Middle frontal gyrus (tissue), 1 donor: ENCODE results near the gene ST3GAL2.

ENCODE experiments used
- DNase-seq: peaks from one replicate; pipeline ENCODE4 v3.0.0-alpha.2; 2015; ENCODE audit warnings: low spot score; ENCODE audit errors: extremely low spot score

The ST3GAL2 gene, protein sequence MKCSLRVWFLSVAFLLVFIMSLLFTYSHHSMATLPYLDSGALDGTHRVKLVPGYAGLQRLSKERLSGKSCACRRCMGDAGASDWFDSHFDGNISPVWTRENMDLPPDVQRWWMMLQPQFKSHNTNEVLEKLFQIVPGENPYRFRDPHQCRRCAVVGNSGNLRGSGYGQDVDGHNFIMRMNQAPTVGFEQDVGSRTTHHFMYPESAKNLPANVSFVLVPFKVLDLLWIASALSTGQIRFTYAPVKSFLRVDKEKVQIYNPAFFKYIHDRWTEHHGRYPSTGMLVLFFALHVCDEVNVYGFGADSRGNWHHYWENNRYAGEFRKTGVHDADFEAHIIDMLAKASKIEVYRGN

DNA sequence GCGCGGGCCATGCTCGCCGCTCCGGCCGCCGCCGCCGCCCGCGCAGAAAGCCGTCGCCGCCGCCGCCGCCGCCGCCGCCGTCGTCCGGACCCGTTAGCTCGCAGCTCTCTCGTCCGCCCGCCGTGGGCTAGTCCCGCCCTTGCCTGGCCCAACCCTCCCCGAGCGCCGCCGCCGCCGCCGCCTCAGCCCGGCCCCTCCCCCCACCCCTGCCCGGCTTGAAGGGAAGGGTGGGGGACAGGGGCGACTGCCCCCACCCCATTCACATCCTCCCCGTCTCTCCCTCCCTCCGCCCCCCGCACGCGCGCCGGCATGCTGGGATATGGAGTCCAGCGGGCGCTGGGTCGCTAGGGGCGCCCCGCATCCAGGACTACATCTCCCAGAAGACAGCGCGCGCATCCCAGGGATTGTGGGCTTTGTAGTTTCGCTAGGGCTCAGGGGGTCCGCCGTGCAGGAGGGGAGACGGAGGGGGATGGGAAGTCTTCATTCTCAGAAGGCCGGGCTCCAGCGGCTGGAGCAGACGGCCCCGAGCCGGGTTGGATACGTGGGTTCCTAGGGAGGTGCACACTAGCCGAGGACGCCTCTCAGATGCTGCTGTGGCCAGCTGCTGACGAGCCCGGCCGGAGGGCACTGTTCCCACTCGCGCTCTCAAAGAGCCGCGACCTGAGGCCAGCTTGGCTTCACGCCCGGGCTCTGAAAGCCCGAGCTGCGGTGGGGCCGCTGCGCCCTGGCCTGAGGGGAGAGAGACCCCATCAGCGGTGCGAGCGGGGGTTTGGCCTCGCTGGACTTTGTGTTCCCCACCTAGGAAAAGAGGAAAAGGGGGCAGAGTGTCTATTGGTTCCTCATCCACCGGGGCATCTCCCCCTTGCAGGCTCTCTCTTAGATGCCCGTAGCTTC lies at the start of gene ST3GAL2:
ST3GAL2 (minus strand) TSS at position 132 of the 894 bp plus-strand sequence. CDS start 40,570 bp downstream, outside the sequence.
- DNase-seq = peak; percentile 89

DNA sequence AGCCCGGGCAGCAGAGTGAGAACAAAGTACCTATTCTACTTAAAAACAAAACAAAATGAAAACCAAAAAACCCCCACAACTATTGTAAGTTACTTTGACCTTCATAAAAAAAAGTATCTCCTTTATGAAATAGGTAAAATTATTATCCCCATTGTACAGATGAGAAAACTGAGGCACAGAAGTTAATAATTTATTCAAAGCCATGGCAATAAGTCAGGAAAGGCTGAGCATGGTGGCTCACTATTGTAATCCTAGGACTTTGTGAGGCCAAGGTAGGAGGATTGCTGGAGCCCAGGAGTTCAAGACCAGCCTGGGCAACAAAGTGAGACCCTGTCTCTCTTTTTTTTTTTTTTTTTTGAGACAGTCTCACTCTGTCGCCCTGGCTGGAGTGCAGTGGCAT lies 46.0 kb upstream of the ST3GAL2 start:
- DNase-seq = no peak

DNA sequence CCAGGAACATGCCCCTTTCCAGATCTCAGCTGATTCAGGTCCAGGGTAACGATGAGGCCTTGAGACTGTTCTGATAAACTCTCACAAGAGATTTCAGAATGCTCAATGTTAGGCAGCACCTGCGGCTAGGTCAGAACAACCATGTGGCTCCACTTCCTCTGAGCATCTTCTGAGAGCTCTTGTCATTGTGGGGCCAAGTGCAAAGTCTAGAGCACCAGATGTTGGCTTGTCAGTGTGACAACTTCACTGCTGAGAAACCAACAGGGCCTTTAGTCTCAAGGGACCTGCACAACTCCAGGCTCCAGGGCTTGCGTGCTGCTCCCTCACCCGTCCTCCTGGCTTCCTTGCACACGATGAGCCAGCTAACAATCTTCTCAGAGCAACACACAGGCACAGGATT lies 44.5 kb upstream of the ST3GAL2 start:
- DNase-seq = no peak

DNA sequence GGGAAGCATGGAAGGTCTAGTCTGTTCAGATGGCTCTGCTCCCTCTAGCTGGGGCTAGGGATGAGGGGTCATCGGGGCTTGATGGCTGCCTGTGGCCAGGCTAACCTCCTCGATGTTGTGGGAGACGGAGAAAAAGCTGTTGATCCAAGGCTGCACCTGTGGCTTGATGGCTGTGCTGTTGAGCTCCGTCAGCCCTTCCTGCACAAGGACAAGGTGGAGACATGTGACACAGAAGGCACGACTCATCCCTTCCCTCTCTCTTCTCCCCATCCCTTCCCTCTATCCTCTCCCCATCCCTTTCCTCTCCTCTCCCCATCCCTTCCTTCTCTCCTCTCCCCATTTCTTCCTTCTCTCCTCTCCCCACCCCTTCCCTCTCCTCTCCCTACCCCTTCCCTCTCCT lies 43.7 kb upstream of the ST3GAL2 start:
- no peak for DNase-seq

DNA sequence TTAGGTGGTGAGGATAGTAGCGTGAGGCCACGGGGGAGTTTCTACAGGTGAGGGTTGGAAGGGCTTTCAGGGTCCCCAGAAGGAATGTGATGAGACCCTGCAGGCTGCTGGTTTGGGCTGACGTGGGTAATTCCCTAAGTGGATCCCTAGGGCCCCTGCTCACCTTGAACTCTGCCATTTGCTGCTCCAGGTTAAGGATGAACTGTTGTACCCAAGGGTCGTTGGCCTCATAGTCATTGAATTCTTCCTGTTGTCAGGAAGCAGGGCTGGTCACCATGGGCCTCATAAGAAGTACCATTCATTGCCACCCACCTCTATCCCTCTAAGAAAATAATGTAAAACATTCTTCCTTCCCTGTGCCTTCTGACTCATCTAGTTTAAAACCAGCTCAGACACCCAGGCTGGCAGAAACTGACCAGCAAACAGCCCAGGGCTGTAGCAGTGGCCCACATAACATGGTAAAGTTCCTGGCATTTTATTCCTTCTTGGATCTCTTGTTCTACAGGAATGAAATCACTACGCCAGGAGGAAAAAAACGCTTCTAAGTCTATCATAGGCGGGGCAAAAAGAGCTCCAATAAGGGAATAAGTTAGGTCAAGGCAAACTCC lies 43.1 kb upstream of the ST3GAL2 start:
- no peak for DNase-seq

DNA sequence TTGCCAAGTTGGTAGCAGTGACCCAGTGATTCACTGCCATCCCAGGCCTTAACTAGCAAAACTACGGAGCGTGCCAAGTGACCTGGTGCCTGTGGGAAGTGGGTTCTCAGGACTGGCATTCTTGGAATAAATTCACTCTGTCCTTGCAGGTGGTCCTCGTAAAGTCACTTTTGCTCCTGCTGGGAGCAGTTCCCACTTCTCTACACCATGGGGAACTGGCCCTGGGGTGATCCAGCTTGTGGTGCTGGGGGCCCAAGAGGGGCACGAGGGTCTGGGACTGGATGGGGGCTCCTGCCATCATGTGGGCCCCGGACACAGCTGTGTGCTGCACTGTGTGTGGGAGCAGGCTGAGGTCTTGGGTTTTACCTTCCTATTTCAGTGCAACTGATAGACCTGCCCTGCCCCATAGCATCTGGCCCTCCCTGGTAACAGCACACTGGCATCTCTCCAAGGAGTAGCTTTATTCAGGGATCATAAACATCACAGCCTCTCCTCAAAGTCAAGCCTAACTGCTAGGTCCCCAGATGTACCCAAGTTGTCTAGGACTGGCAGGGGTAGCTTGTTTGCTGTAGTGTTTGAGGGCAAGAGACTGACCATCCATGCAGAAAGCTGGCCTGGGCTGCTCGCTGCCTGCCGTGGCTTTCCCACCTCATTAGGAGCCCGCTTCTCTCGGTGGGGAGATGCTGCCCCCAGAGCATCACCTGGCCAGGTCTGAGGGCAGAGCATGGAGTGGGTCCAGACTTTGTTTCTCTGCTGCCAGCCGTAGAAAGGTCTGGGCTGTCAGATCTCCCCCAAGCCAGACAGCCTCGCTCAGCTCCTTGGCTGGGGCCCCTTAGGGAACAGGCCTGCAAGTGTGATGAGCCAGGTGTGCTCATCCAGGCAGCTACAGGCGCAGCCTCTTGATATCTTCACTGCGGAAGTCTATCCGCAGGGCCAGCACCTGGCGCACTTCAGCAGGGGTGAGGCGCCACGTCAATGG lies 41.5 kb upstream of the ST3GAL2 start:
- DNase-seq = no peak

DNA sequence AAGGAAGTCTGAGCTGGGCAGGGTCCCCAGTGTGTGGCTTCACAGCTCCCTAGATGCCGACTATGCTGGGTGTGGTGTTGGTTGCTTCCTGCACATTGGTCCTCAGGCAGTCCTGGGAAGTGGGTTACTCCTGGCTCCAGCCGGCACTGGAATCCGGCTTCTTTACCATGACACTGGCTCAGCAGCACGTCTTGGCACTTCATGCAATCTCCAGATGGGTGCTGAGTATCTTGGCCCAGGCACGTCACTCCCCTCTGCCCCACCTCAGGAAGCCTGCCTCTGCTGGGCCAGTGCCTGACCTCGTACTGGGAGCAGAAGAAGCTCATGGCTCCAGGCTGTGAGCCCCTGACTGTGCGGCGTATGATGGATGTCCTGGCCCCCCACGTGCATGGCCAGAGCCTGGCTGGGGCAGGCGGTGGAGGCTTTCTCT lies 40.0 kb upstream of the ST3GAL2 start:
- no peak for DNase-seq

DNA sequence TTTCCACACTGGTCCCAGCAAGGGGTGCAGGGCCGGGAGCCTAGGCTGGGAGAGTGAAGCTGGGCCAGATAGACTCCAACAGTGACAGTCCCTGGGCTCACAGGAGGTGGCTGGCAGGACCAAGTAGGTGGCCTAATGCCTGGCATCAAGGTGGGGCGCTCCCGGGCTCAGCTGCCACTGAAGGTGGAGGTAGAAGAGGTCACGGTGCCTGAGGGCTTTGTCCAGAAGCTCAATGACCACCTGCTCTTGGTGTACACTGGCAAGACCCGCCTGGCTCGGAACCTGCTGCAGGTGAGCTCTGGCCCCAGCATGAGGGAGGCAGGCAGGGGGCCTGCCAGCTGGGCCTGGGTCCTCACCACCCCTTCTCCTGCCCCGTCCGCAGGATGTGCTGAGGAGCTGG lies 39.3 kb upstream of the ST3GAL2 start:
- no peak for DNase-seq

DNA sequence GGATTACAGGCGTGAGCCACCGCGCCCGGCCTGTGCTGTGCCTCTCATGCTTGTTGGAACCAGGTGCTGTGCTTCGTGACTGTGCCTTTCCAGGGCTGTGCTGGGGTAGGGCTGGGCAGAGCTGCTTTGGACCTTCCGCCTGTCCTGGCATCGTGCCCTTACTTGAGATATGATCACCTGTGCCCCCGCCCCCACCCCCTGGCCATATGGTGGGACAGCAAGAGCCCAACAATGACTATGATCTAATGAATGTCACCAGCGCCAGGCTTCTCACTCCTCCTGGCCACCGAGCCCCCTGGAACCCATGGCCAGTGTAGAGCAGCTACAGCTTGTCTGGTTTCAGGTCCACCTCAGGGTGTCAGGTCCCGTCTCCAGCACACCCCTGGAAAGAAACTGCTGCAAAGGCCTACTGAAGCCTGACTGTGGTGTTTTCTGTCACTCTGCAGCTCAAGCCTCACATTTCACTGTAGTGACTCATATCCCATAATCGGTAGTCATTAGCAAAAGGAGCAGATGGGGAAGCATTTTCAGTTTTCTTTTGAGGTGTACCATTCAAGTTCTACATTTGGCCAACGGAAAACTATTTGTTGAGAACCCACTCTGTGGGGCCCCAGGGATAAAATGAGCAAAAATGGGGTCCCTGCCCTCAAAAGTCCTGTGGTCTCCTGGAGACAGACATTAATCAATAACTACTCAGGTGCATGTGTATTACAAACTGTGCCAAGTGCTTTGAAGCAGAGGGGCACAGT lies 37.5 kb upstream of the ST3GAL2 start:
- DNase-seq = no peak

DNA sequence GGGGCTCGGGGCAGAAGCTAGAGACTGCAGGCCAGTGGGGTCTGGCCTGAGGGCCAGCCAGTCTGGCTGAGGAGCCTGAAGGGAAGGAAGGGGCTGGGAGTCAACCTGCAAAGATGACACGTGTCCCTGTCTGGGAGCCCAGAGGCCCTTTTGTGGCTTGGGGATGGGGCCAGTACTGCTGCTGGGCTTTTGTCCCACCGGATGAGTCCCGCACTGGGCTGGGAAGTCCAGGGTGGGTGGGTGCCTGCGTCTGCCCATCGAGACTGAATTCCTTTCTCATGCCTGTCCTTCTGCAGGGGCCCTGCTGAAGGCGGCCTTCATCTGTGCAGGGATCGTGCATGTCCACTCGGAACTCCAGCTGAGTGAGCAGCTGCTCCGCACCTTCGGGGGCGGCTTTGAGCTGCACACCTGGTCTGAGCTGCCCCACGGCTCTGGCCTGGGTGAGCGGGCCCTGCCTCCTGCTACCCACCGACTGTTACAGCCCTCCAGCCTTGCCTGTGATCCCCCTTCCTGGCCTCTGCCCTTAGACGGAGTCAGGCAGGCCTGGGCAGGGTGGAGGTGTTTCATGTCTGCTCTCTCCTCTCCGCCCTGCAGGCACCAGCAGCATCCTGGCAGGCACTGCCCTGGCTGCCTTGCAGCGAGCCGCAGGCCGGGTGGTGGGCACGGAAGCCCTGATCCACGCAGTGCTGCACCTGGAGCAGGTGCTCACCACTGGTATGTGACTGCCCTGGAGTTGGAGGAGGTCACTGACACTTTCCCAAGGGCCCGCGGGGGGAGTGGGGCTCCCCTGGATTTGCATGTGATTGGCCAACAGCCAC lies 36.4 kb upstream of the ST3GAL2 start:
- DNase-seq = no peak

DNA sequence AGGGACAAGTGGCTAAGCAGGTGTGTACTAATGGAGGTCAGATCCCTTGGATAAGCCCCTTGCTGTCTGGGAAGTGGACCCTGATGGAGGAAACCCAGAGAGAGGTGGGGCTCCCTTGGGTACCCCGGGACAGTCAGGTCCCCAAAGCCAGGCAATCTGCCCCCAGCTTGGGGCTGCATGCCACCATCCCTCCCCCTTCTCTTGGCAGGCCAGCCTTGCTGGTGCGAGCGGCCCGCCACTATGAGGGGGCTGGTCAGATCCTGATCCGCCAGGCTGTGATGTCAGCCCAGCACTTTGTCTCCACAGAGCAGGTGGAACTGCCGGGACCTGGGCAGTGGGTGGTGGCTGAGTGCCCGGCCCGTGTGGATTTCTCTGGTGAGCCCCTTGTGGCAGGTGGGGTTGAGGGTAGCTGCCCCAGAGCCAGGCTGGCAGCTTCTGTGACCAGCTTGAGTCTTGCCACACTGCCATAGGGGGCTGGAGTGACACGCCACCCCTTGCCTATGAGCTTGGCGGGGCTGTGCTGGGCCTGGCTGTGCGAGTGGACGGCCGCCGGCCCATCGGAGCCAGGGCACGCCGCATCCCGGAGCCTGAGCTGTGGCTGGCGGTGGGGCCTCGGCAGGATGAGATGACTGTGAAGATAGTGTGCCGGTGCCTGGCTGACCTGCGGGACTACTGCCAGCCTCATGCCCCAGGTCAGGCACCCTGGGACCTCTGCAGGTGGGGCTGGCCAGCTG lies 35.6 kb upstream of the ST3GAL2 start:
- DNase-seq = no peak

DNA sequence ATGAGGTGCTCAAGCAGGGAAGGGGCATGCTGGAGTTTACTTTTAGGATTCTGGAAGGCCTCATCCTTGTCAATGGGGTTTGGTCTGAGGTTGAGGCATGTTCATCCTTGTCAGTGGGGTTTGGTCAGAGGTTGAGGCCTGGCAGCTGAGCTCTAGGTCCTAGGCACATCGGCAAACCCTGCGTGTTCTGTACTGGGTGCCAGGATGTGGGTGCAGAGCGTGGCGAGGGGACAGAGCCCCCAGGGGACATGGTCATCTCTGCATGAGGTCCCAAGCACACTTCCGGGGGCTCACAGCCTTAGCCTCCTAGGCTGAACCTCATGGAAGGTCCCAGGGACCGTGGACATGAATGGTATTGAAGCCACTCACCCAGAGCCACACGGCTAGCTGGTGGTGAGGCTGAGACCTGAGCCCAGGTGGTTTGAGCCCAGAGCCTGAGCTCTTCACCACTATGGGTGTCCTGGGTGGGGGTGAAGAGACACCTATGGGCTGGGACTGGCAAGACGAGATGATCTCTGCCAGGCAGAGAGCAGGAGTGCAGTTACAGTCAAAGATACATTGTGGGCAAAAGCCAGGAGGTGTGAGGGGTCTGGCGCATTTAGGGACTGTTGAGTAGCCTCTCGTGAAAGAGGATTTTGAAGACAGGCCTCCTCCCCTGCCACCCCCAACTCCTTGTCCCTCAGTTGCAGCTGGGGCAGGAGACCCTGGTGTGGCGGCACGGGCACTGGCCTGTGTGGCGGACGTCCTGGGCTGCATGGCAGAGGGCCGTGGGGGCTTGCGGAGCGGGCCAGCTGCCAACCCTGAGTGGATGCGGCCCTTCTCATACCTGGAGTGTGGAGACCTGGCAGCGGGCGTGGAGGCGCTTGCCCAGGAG lies 34.8 kb upstream of the ST3GAL2 start:
- DNase-seq = no peak

DNA sequence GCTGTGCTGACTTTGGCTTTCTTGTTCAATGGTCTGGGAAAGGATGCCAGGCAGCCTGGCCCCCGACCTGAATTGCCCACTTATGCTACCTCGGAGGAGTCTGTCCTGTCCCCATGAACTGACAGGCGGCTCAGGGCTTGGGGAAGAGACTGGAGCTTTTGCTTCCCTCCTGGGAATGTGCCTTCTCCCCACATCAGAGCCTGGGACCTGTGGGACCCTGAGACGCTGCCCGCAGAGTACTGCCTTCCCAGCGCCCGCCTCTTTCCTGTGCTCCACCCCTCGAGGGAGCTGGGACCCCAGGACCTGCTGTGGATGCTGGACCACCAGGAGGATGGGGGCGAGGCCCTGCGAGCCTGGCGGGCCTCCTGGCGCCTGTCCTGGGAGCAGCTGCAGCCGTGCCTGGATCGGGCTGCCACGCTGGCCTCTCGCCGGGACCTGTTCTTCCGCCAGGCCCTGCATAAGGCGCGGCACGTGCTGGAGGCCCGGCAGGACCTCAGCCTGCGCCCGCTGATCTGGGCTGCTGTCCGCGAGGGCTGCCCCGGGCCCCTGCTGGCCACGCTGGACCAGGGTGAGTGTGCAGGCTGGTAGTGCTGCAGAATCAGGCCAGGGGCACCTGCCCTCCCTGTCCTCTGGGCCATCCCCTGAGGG lies 34.0 kb upstream of the ST3GAL2 start:
- no peak for DNase-seq

DNA sequence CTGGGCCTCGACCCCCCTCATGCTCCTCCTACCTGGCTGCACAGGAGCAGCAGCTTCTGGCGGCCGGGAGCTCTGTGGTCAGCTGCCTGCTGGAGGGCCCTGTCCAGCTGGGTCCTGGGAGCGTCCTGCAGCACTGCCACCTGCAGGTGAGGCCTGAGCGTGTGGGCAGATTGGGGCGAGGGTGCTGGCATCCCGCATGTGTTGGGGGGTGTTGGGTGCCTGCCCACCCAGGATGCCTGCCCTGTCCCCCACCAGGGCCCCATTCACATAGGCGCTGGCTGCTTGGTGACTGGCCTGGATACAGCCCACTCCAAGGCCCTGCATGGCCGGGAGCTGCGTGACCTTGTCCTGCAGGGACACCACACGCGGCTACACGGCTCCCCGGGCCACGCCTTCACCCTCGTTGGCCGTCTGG lies 32.0 kb upstream of the ST3GAL2 start:
- no peak for DNase-seq

DNA sequence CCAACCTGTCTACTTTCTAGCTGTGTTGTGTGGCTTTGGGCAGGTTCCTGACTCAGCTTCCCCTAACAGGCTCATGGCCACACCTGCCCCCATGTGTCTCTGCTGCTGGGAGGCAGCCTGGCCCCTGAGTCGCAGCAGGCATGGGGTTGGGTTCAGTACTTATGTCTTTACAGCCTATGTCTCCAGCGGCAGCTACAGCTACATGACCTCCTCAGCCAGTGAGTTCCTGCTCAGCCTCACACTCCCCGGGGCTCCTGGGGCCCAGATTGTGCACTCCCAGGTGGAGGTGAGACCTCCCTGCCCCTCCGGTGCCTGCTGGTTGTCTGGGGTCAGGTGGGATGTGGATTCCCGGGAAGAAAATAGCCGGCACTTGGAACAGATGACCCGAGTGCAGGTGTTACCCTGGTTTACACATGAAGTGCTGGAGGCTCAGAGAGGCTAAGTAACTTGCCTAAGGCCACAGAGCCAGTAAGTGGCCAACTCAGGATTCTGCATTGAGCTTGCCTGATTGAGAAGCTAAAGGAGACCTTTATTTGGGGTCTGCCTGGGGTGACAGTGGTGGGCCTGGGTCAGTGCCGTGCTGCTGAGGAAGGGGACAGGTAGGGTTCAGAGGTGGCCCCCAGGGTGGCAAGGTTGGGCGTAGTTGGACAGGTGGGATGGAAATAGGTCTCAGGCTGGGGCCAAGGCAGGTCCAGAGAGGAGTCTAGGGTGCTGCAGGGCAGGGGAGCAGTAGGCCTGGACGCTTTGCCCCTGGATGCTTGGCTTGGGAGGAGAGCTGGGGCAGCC lies 31.4 kb upstream of the ST3GAL2 start:
- DNase-seq = no peak

DNA sequence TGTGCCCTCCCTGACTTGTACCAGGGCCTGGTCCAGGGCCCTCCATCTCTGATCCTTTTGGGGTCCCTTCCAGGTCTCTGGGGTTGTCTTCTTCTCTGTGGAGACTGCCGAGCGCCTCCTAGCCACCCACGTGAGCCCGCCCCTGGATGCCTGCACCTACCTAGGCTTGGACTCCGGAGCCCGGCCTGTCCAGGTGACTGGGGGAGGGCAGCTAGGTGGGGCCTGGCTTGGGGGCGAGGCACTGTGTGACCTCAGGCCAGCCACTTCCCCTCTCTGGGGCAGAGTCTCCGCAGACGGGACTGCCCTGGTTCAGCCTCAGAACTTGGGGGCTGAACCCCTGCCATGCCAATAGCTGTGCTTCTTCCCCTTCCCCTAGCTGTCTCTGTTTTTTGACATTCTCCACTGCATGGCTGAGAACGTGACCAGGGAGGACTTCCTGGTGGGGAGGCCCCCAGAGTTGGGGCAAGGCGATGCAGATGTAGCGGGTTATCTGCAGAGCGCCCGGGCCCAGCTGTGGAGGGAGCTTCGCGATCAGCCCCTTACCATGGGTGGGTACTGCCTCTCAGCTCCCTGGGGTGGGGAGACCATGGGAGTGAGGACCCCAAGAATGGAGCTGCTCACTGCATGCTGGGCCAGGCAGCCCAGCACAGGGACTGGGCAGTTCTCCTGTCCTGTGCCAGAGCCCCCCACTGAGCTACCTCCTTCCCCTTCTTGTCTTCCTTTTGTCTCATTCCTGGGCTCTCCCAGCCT lies 30.1 kb upstream of the ST3GAL2 start:
- DNase-seq = no peak
